ENCODE results near the gene UBA6.

The UBA6 gene

GRCh38 chr4:67704843-67705242 lies 3.9 kb upstream of the UBA6 start:
- H4K20me1 ChIP-seq (ENCODE audit: insufficient read depth, low read length), result peaks cover under 1% of the 10 kb centered on the region; the same call in 1 of the 2 replicates
- H2AFZ ChIP-seq (ENCODE audit: low read depth, low read length), result no peak overlapping the region
- no peak overlapping the region for H3K27ac ChIP-seq (ENCODE audit: low read length)
- H3K9me3 ChIP-seq (ENCODE audit: insufficient read depth, low read length, severe bottlenecking), result peaks cover 13% of the 10 kb centered on the region
- H3K79me2 ChIP-seq (ENCODE audit: insufficient read depth, low read length), result peaks cover 94% of the 10 kb centered on the region
- no peaks in the 10 kb centered on the region for H3K27me3 ChIP-seq (ENCODE audit: insufficient read depth, low read length, poor library complexity)
- peaks cover 31% of the 10 kb centered on the region for H3K4me1 ChIP-seq (ENCODE audit: insufficient read depth, low read length)
- peaks cover 20% of the 10 kb centered on the region for H3K36me3 ChIP-seq (ENCODE audit: insufficient read depth, low read length)
- H3K4me2 ChIP-seq (ENCODE audit: insufficient read depth, low read length), result no peak overlapping the region
- TF ChIP-seq CTCF (IDR thresholded peaks at IDR 0.05; ENCODE audit: borderline replicate concordance, extremely low read depth, low read length, poor library complexity, severe bottlenecking), result no peak
- no peak for TF ChIP-seq EZH2 (IDR thresholded peaks at IDR 0.05; ENCODE audit: borderline replicate concordance, low read depth, low read length, severe bottlenecking)
- H3K4me3 ChIP-seq (ENCODE audit: low read depth in 1 of 2, low read length in 2 of 2), result no peak overlapping the region
- ATAC-seq (ENCODE audit: insufficient read depth, low read depth) (no peak), DNase-seq (no peak)
- H3K9ac ChIP-seq (ENCODE audit: low read depth, low read length), result no peak overlapping the region

DNA sequence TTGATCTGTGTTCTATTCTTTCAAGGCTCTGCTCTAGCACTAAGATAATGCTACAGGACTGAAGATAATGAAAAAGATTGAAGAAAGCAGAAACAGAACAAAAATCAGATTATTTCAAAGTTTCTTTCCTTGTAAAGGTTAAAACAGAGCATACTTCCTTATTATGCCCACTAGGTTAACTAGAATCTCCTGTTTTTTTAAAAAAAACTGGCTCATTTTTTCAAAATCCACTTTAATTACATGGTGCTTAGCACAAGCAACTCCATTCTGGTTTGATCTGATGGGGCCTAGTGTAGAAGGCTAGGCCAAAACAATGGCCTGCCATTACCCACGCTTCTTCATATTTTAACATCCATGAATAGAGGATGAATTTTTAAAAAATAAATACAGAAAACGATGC lies 1.2 kb upstream of the UBA6 start:
- DNase-seq, result no peak
- peaks cover 96% of the 10 kb centered on the region for H3K79me2 ChIP-seq (ENCODE audit: insufficient read depth, low read length)
- TF ChIP-seq CTCF (IDR thresholded peaks at IDR 0.05; ENCODE audit: borderline replicate concordance, extremely low read depth, low read length, poor library complexity, severe bottlenecking), result no peak
- TF ChIP-seq EZH2 (IDR thresholded peaks at IDR 0.05; ENCODE audit: borderline replicate concordance, low read depth, low read length, severe bottlenecking), result no peak
- peaks cover 3% of the 10 kb centered on the region; the same call in 1 of the 2 replicates for H4K20me1 ChIP-seq (ENCODE audit: insufficient read depth, low read length)
- peak overlapping the region; percentile 82 for H3K9ac ChIP-seq (ENCODE audit: low read depth, low read length)
- no peaks in the 10 kb centered on the region for H3K27me3 ChIP-seq (ENCODE audit: insufficient read depth, low read length, poor library complexity)
- H3K9me3 ChIP-seq (ENCODE audit: insufficient read depth, low read length, severe bottlenecking), result peaks cover 13% of the 10 kb centered on the region
- H2AFZ ChIP-seq (ENCODE audit: low read depth, low read length), result peak overlapping the region; percentile 85
- peak overlapping the region; percentile 89 for H3K27ac ChIP-seq (ENCODE audit: low read length)
- H3K4me2 ChIP-seq (ENCODE audit: insufficient read depth, low read length), result peak overlapping the region; percentile 84
- peaks cover 28% of the 10 kb centered on the region for H3K36me3 ChIP-seq (ENCODE audit: insufficient read depth, low read length)
- ATAC-seq (ENCODE audit: insufficient read depth, low read depth), result no peak
- peak overlapping the region; percentile 77 to 94; a peak in 3 of 4 replicates for H3K4me3 ChIP-seq (ENCODE audit: low read depth in 1 of 2, low read length in 2 of 2)
- H3K4me1 ChIP-seq (ENCODE audit: insufficient read depth, low read length), result peaks cover 57% of the 10 kb centered on the region

GRCh38 chr4:67701517-67701850 lies 529 bp upstream of the UBA6 start:
- Histone ChIP-seq H3K4me2 (ENCODE audit: insufficient read depth, low read length) (peak overlapping the region; percentile 84), H3K9ac (ENCODE audit: low read depth, low read length) (peak overlapping the region; percentile 82), H3K27me3 (ENCODE audit: insufficient read depth, low read length, poor library complexity) (no peaks in the 10 kb centered on the region), H3K79me2 (ENCODE audit: insufficient read depth, low read length) (peaks cover 96% of the 10 kb centered on the region), H3K4me3 (ENCODE audit: low read depth in 1 of 2, low read length in 2 of 2) (peak overlapping the region; percentile 77 to 94), H3K4me1 (ENCODE audit: insufficient read depth, low read length) (peaks cover 60% of the 10 kb centered on the region), H2AFZ (ENCODE audit: low read depth, low read length) (peak overlapping the region; percentile 85), H3K27ac (ENCODE audit: low read length) (peak overlapping the region; percentile 89), H3K9me3 (ENCODE audit: insufficient read depth, low read length, severe bottlenecking) (peaks cover 9% of the 10 kb centered on the region), H3K36me3 (ENCODE audit: insufficient read depth, low read length) (peaks cover 25% of the 10 kb centered on the region), H4K20me1 (ENCODE audit: insufficient read depth, low read length) (peaks cover 3% of the 10 kb centered on the region; the same call in 1 of the 2 replicates)
- no peak for ATAC-seq (ENCODE audit: insufficient read depth, low read depth)
- no peak for TF ChIP-seq CTCF (IDR thresholded peaks at IDR 0.05; ENCODE audit: borderline replicate concordance, extremely low read depth, low read length, poor library complexity, severe bottlenecking)
- no peak for TF ChIP-seq EZH2 (IDR thresholded peaks at IDR 0.05; ENCODE audit: borderline replicate concordance, low read depth, low read length, severe bottlenecking)
- no peak for DNase-seq
